ENCODE measurements around the gene DDX20.

The DDX20 gene

DNA sequence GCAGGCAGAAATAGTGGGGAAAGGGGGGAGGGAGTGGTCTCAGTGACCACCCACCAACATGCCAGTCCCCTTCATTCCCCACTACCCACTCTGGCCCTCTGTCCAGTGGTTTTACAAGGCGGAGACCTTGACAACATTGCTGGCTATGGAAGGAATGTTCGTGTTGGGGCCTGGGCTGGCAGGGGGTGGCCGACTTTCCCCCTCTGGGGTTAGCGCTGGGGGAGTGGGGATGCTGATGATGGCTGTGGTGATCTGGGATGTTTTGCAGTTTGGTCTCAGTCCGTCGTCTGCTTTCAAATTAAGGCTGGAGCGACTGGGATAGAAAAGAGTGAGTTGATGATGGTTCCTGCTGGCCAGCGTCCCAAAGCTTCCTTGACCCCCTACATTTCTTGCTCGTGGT is 20.3 kb downstream of the DDX20 start:
- no peak overlapping the region for H2BK5ac ChIP-seq (ENCODE audit: low read depth, low read length, poor library complexity, severe bottlenecking)

GRCh38 chr1:111776391-111776790 is 20.7 kb downstream of the DDX20 start:
- Histone ChIP-seq H3K27me3 (ENCODE audit: control insufficient read depth in 1 of 2, insufficient read depth in 1 of 2, low read length in 2 of 2) (peaks cover 0 to 4% of the 10 kb centered on the region in 2 experiments), H2BK120ac (ENCODE audit: low read depth, low read length) (no peak overlapping the region), H3K9me3 (ENCODE audit: control insufficient read depth, low read length) (no peaks in the 10 kb centered on the region), H3K4me1 (ENCODE audit: control insufficient read depth, insufficient read depth, low read depth, low read length) (no peaks in the 10 kb centered on the region), H3K23ac (ENCODE audit: low read length in 2 of 2) (no peak overlapping the region), H3K27ac (ENCODE audit: low read length, poor library complexity, severe bottlenecking) (no peak overlapping the region), H3K4me3 (ENCODE audit: insufficient read depth in 1 of 2, low read depth in 1 of 2, low read length in 2 of 2) (no peak overlapping the region), H3K79me1 (replicated peaks; ENCODE audit: low read length, poor library complexity, severe bottlenecking) (no peaks in the 10 kb centered on the region), H4K91ac (ENCODE audit: low read length) (no peak overlapping the region), H2BK15ac (ENCODE audit: low read depth, poor library complexity, severe bottlenecking) (no peak overlapping the region), H3K36me3 (ENCODE audit: control insufficient read depth in 1 of 2, insufficient read depth in 2 of 2, low read depth in 1 of 2, low read length in 2 of 2) (no peaks in the 10 kb centered on the region), H3K9ac (ENCODE audit: low read length) (no peak overlapping the region), H3K18ac (ENCODE audit: low read depth in 1 of 2, low read length in 2 of 2) (no peak overlapping the region), H2BK5ac (ENCODE audit: low read depth, low read length, poor library complexity, severe bottlenecking) (no peak overlapping the region), H3K14ac (ENCODE audit: low read length in 2 of 2) (no peak overlapping the region), H2BK12ac (ENCODE audit: low read length in 2 of 2) (no peak overlapping the region), H4K8ac (ENCODE audit: low read length) (no peak overlapping the region), H3K4ac (ENCODE audit: low read depth in 1 of 2, low read length in 2 of 2) (no peak overlapping the region), H2AK5ac (ENCODE audit: low read length, severe bottlenecking) (no peak overlapping the region), H3K4me2 (ENCODE audit: low read length, poor library complexity, severe bottlenecking) (no peak overlapping the region), H2AFZ (ENCODE audit: low read depth, low read length) (no peak overlapping the region)
- DNase-seq: no peak
- 30% methylated on average over 1 of the region's 2 CpGs for WGBS

More for the DNA sequence above, 20.3 kb downstream of the DDX20 start:
- Histone ChIP-seq H3K36me3 (ENCODE audit: control insufficient read depth in 1 of 2, insufficient read depth in 2 of 2, low read depth in 1 of 2, low read length in 2 of 2) (no peaks in the 10 kb centered on the region), H2AK5ac (ENCODE audit: low read length, severe bottlenecking) (no peak overlapping the region), H3K4me2 (ENCODE audit: low read length, poor library complexity, severe bottlenecking) (no peak overlapping the region), H2BK120ac (ENCODE audit: low read depth, low read length) (no peak overlapping the region), H3K27me3 (ENCODE audit: control insufficient read depth in 1 of 2, insufficient read depth in 1 of 2, low read length in 2 of 2) (peaks cover 0 to 4% of the 10 kb centered on the region in 2 experiments), H3K18ac (ENCODE audit: low read depth in 1 of 2, low read length in 2 of 2) (no peak overlapping the region), H3K14ac (ENCODE audit: low read length in 2 of 2) (no peak overlapping the region), H3K9me3 (ENCODE audit: control insufficient read depth, low read length) (no peaks in the 10 kb centered on the region), H4K91ac (ENCODE audit: low read length) (no peak overlapping the region), H4K8ac (ENCODE audit: low read length) (no peak overlapping the region), H3K4me1 (ENCODE audit: control insufficient read depth, insufficient read depth, low read depth, low read length) (no peaks in the 10 kb centered on the region), H3K4ac (ENCODE audit: low read depth in 1 of 2, low read length in 2 of 2) (no peak overlapping the region), H2BK15ac (ENCODE audit: low read depth, poor library complexity, severe bottlenecking) (no peak overlapping the region), H2AFZ (ENCODE audit: low read depth, low read length) (no peak overlapping the region), H3K23ac (ENCODE audit: low read length in 2 of 2) (no peak overlapping the region), H3K27ac (ENCODE audit: low read length, poor library complexity, severe bottlenecking) (no peak overlapping the region), H2BK12ac (ENCODE audit: low read length in 2 of 2) (no peak overlapping the region), H3K79me1 (replicated peaks; ENCODE audit: low read length, poor library complexity, severe bottlenecking) (peaks cover under 1% of the 10 kb centered on the region), H3K9ac (ENCODE audit: low read length) (no peak overlapping the region), H3K4me3 (ENCODE audit: insufficient read depth in 1 of 2, low read depth in 1 of 2, low read length in 2 of 2) (no peak overlapping the region)
- DNase-seq: no peak
- WGBS: 91% methylated on average over 6 of the region's 9 CpGs

GRCh38 chr1:111776861-111777260 is 21.2 kb downstream of the DDX20 start:
- H3K4me2 ChIP-seq (ENCODE audit: low read length, poor library complexity, severe bottlenecking): no peak overlapping the region
- DNase-seq: no peak
- WGBS: 95% methylated on average over 8 of the region's 8 CpGs
- H3K9ac ChIP-seq (ENCODE audit: low read length): no peak overlapping the region
- no peak overlapping the region for H4K8ac ChIP-seq (ENCODE audit: low read length)
- no peaks in the 10 kb centered on the region for H3K4me1 ChIP-seq (ENCODE audit: control insufficient read depth, insufficient read depth, low read depth, low read length)
- no peaks in the 10 kb centered on the region for H3K79me1 ChIP-seq (replicated peaks; ENCODE audit: low read length, poor library complexity, severe bottlenecking)
- no peak overlapping the region for H2BK120ac ChIP-seq (ENCODE audit: low read depth, low read length)
- no peak overlapping the region for H2AK5ac ChIP-seq (ENCODE audit: low read length, severe bottlenecking)
- no peak overlapping the region for H2AFZ ChIP-seq (ENCODE audit: low read depth, low read length)
- peaks cover 0 to 6% of the 10 kb centered on the region in 2 experiments for H3K27me3 ChIP-seq (ENCODE audit: control insufficient read depth in 1 of 2, insufficient read depth in 1 of 2, low read length in 2 of 2)
- H3K36me3 ChIP-seq (ENCODE audit: control insufficient read depth in 1 of 2, insufficient read depth in 2 of 2, low read depth in 1 of 2, low read length in 2 of 2): no peaks in the 10 kb centered on the region
- H2BK5ac ChIP-seq (ENCODE audit: low read depth, low read length, poor library complexity, severe bottlenecking): no peak overlapping the region
- no peak overlapping the region for H3K4me3 ChIP-seq (ENCODE audit: insufficient read depth in 1 of 2, low read depth in 1 of 2, low read length in 2 of 2)
- no peak overlapping the region for H3K4ac ChIP-seq (ENCODE audit: low read depth in 1 of 2, low read length in 2 of 2)
- H4K91ac ChIP-seq (ENCODE audit: low read length): no peak overlapping the region
- no peak overlapping the region for H3K18ac ChIP-seq (ENCODE audit: low read depth in 1 of 2, low read length in 2 of 2)
- no peak overlapping the region for H3K23ac ChIP-seq (ENCODE audit: low read length in 2 of 2)
- H3K14ac ChIP-seq (ENCODE audit: low read length in 2 of 2): no peak overlapping the region
- H3K27ac ChIP-seq (ENCODE audit: low read length, poor library complexity, severe bottlenecking): no peak overlapping the region
- no peaks in the 10 kb centered on the region for H3K9me3 ChIP-seq (ENCODE audit: control insufficient read depth, low read length)
- H2BK15ac ChIP-seq (ENCODE audit: low read depth, poor library complexity, severe bottlenecking): no peak overlapping the region
- no peak overlapping the region for H2BK12ac ChIP-seq (ENCODE audit: low read length in 2 of 2)

DNA sequence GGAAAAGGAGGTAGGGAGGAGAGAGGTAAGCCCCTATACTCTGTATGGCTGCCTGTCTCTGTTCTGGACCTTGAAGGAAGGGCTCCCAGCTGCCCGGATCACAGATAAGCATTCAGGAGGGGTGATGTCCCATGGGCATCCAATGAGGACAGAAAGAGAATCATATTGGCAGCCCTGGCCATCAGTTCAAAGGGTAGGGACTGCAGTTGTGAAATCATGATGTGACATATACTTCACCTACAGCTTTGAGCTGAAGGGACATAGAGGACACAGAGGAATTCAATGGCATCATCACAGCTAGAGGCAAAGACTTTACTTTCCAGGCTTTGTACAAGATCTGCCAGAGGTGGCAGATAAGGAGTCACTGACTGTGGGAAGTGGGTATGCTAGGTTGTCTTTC is 21.6 kb downstream of the DDX20 start:
- Histone ChIP-seq H2AFZ (ENCODE audit: low read depth, low read length) (no peak overlapping the region), H2BK12ac (ENCODE audit: low read length in 2 of 2) (no peak overlapping the region), H2AK5ac (ENCODE audit: low read length, severe bottlenecking) (no peak overlapping the region), H3K4me2 (ENCODE audit: low read length, poor library complexity, severe bottlenecking) (no peak overlapping the region), H2BK15ac (ENCODE audit: low read depth, poor library complexity, severe bottlenecking) (no peak overlapping the region), H3K4me3 (ENCODE audit: insufficient read depth in 1 of 2, low read depth in 1 of 2, low read length in 2 of 2) (no peak overlapping the region), H3K27ac (ENCODE audit: low read length, poor library complexity, severe bottlenecking) (no peak overlapping the region), H2BK120ac (ENCODE audit: low read depth, low read length) (no peak overlapping the region), H3K9ac (ENCODE audit: low read length) (no peak overlapping the region), H3K23ac (ENCODE audit: low read length in 2 of 2) (no peak overlapping the region), H3K18ac (ENCODE audit: low read depth in 1 of 2, low read length in 2 of 2) (no peak overlapping the region), H3K14ac (ENCODE audit: low read length in 2 of 2) (no peak overlapping the region), H3K36me3 (ENCODE audit: control insufficient read depth in 1 of 2, insufficient read depth in 2 of 2, low read depth in 1 of 2, low read length in 2 of 2) (no peaks in the 10 kb centered on the region), H3K4me1 (ENCODE audit: control insufficient read depth, insufficient read depth, low read depth, low read length) (no peaks in the 10 kb centered on the region), H2BK5ac (ENCODE audit: low read depth, low read length, poor library complexity, severe bottlenecking) (no peak overlapping the region), H4K8ac (ENCODE audit: low read length) (no peak overlapping the region), H3K79me1 (replicated peaks; ENCODE audit: low read length, poor library complexity, severe bottlenecking) (no peaks in the 10 kb centered on the region), H3K27me3 (ENCODE audit: control insufficient read depth in 1 of 2, insufficient read depth in 1 of 2, low read length in 2 of 2) (peaks cover 0 to 8% of the 10 kb centered on the region in 2 experiments), H3K4ac (ENCODE audit: low read depth in 1 of 2, low read length in 2 of 2) (no peak overlapping the region), H4K91ac (ENCODE audit: low read length) (no peak overlapping the region), H3K9me3 (ENCODE audit: control insufficient read depth, low read length) (no peaks in the 10 kb centered on the region)
- whole genome bisulfite sequencing: 96% methylated on average over 1 of the region's 1 CpG
- no peak for DNase-seq
